Fibroblast of skin of right biceps (primary cell): ENCODE results near the gene KIF19.

Source experiments
- DNase-seq: peaks from one replicate; pipeline ENCODE4 v3.0.0-alpha.2; 2013

The KIF19 gene

GRCh38 chr17:74368341-74369081, 42.5 kb downstream of the KIF19 start:
- DNase-seq = peak; percentile 56

DNA sequence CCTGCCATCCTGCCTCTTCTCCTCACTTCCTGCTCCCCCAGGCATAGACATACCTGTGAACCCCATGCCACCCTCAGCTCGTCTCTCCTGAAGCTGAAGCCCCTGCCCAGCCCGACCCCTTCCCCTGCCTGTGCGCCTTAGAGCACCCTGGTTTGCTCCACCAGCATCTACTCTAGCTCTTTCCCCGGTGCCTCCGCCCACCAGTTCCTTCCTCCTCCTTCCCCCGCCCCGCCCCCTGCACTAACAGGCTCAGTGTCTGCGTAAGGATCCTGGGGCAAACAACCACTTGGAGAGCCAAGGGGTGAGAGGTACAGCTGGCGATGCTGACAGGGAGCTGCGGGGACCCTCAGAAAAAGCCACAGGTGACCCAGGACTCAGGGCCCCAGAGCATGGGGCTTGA, 43.2 kb downstream of the KIF19 start:
- no peak for DNase-seq

- DNase-seq = no peak
These were observed 43.9 kb downstream of the KIF19 start for GRCh38 chr17:74369665-74370490.

- DNase-seq = no peak
These were observed 45.7 kb downstream of the KIF19 start for GRCh38 chr17:74371653-74372147.

GRCh38 chr17:74372426-74372825, 46.4 kb downstream of the KIF19 start:
- no peak for DNase-seq

- no peak for DNase-seq
These were observed 48.0 kb downstream of the KIF19 start for GRCh38 chr17:74373838-74374606.

- no peak for DNase-seq
These were observed 48.8 kb downstream of the KIF19 start for GRCh38 chr17:74374858-74375257.

GRCh38 chr17:74379495-74380085, 53.6 kb downstream of the KIF19 start:
- DNase-seq = peak; percentile 71

- no peak for DNase-seq
These were observed 54.3 kb downstream of the KIF19 start for GRCh38 chr17:74380086-74380958.

- no peak for DNase-seq
These were observed 55.2 kb downstream of the KIF19 start for GRCh38 chr17:74380959-74381808.

- no peak for DNase-seq
These were observed 57.1 kb downstream of the KIF19 start for GRCh38 chr17:74383141-74383540.

DNA sequence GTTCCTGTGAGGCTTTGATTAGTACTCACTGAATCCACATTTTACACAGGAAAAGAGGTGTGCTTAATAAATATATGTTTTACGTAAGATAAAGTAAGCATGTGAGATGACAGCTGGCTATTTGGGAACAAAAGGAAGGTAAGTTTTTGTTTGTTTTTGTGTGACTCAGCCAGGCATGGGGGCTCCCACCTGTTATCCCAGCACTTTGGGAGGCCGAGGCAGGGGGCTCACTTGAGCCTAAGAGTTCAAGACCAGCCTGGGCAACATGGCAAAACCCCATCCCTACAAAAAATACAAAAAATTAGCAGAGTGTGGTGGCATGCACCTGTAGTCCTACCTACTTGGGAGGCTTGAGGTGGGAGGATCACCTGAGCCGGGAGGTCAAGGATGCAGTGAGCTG, 59.2 kb downstream of the KIF19 start:
- DNase-seq = no peak

GRCh38 chr17:74386386-74386785, 60.4 kb downstream of the KIF19 start:
- DNase-seq = no peak

- no peak for DNase-seq
These were observed 61.6 kb downstream of the KIF19 start for GRCh38 chr17:74387365-74388218.

GRCh38 chr17:74389084-74389753, 63.2 kb downstream of the KIF19 start:
- DNase-seq = no peak

- no peak for DNase-seq
These were observed 64.1 kb downstream of the KIF19 start for GRCh38 chr17:74389937-74390679.

GRCh38 chr17:74390680-74391653, 64.9 kb downstream of the KIF19 start:
- DNase-seq = no peak
